ENCODE data around the gene BLNK. TPM values are rescaled to one million over a fixed set of nuclear protein-coding genes. Genes with fewer than 3 reads are reported as not detected.
A peak's percentile ranks its signal among the peaks of the same experiment; 100 is the strongest.

Gene BLNK
- total and polyA plus RNA-seq, 7 experiments from 2014 or later: 0.17 to 6.5 (median 0.55) TPM; not detected in 1

DNA sequence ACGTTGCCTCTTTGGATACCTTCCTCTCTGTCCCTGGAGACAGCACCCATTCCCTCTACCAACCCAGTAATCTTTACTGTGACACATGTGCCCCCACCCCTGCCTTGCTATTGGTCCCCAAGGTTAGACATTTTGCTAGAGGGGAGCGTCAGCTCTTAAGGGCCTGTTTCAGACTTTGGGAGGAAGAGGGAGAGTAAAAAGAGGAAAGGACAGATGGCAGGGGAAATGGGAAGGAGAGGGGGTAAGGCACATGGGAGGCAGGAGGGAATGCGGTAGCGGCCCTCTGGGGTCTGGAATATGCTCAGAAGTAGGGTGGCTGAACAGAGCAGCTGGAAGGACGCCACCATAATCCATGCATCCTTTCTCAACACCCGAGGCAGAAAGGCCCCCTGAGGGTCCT lies 12.2 kb downstream of the BLNK start:
- Histone ChIP-seq H3K9me3 (ENCODE audit: control insufficient read depth in 2 of 3, low read length in 3 of 3) (no peaks in the 10 kb centered on the region), H3K36me3 (ENCODE audit: control insufficient read depth in 2 of 3, insufficient read depth in 3 of 3, low read length in 3 of 3) (no peaks in the 10 kb centered on the region), H3K4me1 (ENCODE audit: control insufficient read depth in 2 of 2, insufficient read depth in 2 of 2, low read length in 2 of 2) (no peaks in the 10 kb centered on the region), H3K27me3 (ENCODE audit: control insufficient read depth in 2 of 2, insufficient read depth in 2 of 2, low read length in 2 of 2) (no peaks in the 10 kb centered on the region), H3K27ac (ENCODE audit: low read depth, low read length) (no peak overlapping the region), H3K4me3 (ENCODE audit: low read length) (no peak overlapping the region)
- Mint-ChIP-seq H3K9me3 (no peaks in the 10 kb centered on the region), H3K4me1 (peaks cover 0 to 4% (median 0%) of the 10 kb centered on the region in 7 donors), H3K27me3 (peaks cover 0 to 2% (median 0%) of the 10 kb centered on the region in 5 donors), H3K27ac (no peak overlapping the region), H3K4me3 (no peak overlapping the region), H3K36me3 (no peaks in the 10 kb centered on the region)
- intact Hi-C loops (cut with micrococcal nuclease): no loop called here
- ChIA-PET POLR2A (no interaction called here), CTCF (no interaction called here)
- no peak for ATAC-seq
- DNase-seq: no peak

DNA sequence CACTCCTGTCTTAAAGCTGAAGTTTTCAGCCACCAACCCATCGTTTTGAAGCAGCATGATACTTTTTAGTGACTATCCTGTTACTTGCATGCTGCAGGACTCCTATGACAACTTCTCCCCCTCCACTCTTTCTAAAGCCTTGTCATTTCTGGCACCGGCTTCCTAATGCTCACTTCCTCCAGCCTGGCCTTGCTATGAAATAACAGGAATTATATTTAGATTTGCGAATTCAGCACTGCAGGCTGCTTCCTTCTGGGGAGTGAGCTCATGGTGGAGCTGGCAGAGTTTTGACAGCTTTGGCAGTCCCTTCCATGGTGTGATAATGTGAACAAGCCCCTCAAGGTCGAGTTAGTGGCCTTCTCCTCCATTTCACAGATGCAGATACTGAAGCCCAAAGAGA lies 13.4 kb downstream of the BLNK start:
- Mint-ChIP-seq H3K4me1 (peaks cover 0 to 4% (median 0%) of the 10 kb centered on the region in 7 donors), H3K4me3 (no peak overlapping the region), H3K27me3 (peaks cover 0 to 2% (median 0%) of the 10 kb centered on the region in 5 donors), H3K9me3 (no peaks in the 10 kb centered on the region), H3K27ac (peak overlapping the region in 1 of 9 donors; percentile 37), H3K36me3 (no peaks in the 10 kb centered on the region)
- CTCF ChIA-PET: interaction anchor here (0.7 kb wide), 1 partner anchor 45 kb away, joined by 3 read pairs; no protein-coding TSS in a partner anchor
- Histone ChIP-seq H3K36me3 (ENCODE audit: control insufficient read depth in 2 of 3, insufficient read depth in 3 of 3, low read length in 3 of 3) (no peaks in the 10 kb centered on the region), H3K4me1 (ENCODE audit: control insufficient read depth in 2 of 2, insufficient read depth in 2 of 2, low read length in 2 of 2) (no peaks in the 10 kb centered on the region), H3K27ac (ENCODE audit: low read depth, low read length) (no peak overlapping the region), H3K9me3 (ENCODE audit: control insufficient read depth in 2 of 3, low read length in 3 of 3) (no peaks in the 10 kb centered on the region), H3K27me3 (ENCODE audit: control insufficient read depth in 2 of 2, insufficient read depth in 2 of 2, low read length in 2 of 2) (no peaks in the 10 kb centered on the region), H3K4me3 (ENCODE audit: low read length) (no peak overlapping the region)
- ATAC-seq (peak; percentile 24), DNase-seq (no peak)
- intact Hi-C loops (cut with micrococcal nuclease): no loop called here
- POLR2A ChIA-PET: no interaction called here

DNA sequence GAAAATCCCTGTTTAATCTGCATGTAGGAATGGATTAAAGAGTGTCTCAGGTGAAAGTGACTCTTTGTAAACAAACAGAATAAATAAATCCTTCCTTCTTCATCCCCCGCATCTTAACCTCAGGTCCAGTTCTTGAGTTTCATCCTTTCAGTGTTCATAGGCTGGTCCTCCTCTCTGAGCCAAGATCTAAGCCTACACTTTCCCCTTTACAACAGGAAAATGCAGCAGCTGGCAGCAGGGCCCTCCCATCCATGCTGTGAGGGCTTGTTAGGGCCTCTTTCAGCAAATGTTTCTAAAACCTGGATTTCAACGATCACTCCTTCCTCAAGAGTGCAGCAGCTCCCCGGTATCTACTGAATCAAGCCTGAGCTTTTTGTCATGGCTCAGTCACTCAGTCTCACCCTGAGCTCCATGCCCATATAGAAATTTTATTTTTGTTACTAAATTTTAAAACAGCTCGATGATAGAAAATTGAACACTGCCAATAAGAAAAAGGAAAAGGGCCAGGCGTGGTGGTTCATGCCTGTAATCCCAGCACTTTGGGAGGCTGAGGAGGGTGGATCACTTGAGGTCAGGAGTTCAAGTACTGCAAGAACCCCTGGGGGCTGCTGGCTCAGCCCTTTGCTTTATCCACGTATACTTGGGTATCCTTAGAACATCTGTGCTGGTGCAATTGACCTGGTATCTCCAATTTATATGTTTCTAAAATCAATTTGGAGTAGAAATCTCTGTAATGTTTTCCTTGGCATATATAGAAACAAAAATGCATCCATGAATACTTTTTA lies 15.6 kb downstream of the BLNK start:
- Histone ChIP-seq H3K4me3 (ENCODE audit: low read length) (no peak overlapping the region), H3K4me1 (ENCODE audit: control insufficient read depth in 2 of 2, insufficient read depth in 2 of 2, low read length in 2 of 2) (no peaks in the 10 kb centered on the region), H3K36me3 (ENCODE audit: control insufficient read depth in 2 of 3, insufficient read depth in 3 of 3, low read length in 3 of 3) (no peaks in the 10 kb centered on the region), H3K27ac (ENCODE audit: low read depth, low read length) (no peak overlapping the region), H3K9me3 (ENCODE audit: control insufficient read depth in 2 of 3, low read length in 3 of 3) (no peaks in the 10 kb centered on the region), H3K27me3 (ENCODE audit: control insufficient read depth in 2 of 2, insufficient read depth in 2 of 2, low read length in 2 of 2) (no peaks in the 10 kb centered on the region)
- CTCF ChIA-PET: no interaction called here
- Mint-ChIP-seq H3K27ac (peak overlapping the region in 1 of 9 donors; percentile 13), H3K36me3 (no peaks in the 10 kb centered on the region), H3K9me3 (no peaks in the 10 kb centered on the region), H3K27me3 (peaks cover 0 to 2% (median 0%) of the 10 kb centered on the region in 5 donors), H3K4me3 (no peak overlapping the region), H3K4me1 (peaks cover 0 to 4% (median 0%) of the 10 kb centered on the region in 7 donors)
- intact Hi-C loops (cut with micrococcal nuclease): no loop called here
- no peak for DNase-seq
- ATAC-seq: no peak
- POLR2A ChIA-PET: no interaction called here

DNA sequence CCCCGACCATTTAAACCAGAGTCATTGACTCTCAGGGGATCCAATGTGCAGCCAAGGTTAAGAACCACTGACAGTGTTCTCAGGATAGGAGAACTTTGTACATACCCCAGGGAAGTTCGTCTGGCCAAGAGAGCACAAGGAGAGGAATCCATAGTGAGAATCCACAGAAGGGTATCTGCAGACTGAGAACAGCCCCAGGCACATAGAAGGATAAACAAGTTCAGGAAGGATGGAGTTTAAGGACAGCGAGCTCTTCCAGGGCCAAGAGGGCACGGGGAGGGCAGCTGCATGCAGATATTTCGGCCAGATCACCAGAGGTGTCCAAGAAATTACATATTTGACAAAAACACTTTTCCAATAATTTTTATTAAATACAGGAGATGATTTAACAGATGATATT lies 16.4 kb downstream of the BLNK start:
- H3K4me3 ChIP-seq (ENCODE audit: low read length): no peak overlapping the region
- H3K27me3 ChIP-seq (ENCODE audit: control insufficient read depth in 2 of 2, insufficient read depth in 2 of 2, low read length in 2 of 2): no peaks in the 10 kb centered on the region
- H3K27ac Mint-ChIP-seq: no peak overlapping the region
- no peaks in the 10 kb centered on the region for H3K36me3 ChIP-seq (ENCODE audit: control insufficient read depth in 2 of 3, insufficient read depth in 3 of 3, low read length in 3 of 3)
- ATAC-seq: no peak
- CTCF ChIA-PET: no interaction called here
- no peak overlapping the region for H3K27ac ChIP-seq (ENCODE audit: low read depth, low read length)
- H3K27me3 Mint-ChIP-seq: peaks cover 0 to 2% (median 0%) of the 10 kb centered on the region in 5 donors
- peaks cover 0 to 4% (median 0%) of the 10 kb centered on the region in 7 donors for H3K4me1 Mint-ChIP-seq
- POLR2A ChIA-PET: no interaction called here
- no peak overlapping the region for H3K4me3 Mint-ChIP-seq
- H3K9me3 ChIP-seq (ENCODE audit: control insufficient read depth in 2 of 3, low read length in 3 of 3): no peaks in the 10 kb centered on the region
- H3K36me3 Mint-ChIP-seq: no peaks in the 10 kb centered on the region
- no peaks in the 10 kb centered on the region for H3K4me1 ChIP-seq (ENCODE audit: control insufficient read depth in 2 of 2, insufficient read depth in 2 of 2, low read length in 2 of 2)
- DNase-seq: no peak
- intact Hi-C loops (cut with micrococcal nuclease): no loop called here
- H3K9me3 Mint-ChIP-seq: no peaks in the 10 kb centered on the region

DNA sequence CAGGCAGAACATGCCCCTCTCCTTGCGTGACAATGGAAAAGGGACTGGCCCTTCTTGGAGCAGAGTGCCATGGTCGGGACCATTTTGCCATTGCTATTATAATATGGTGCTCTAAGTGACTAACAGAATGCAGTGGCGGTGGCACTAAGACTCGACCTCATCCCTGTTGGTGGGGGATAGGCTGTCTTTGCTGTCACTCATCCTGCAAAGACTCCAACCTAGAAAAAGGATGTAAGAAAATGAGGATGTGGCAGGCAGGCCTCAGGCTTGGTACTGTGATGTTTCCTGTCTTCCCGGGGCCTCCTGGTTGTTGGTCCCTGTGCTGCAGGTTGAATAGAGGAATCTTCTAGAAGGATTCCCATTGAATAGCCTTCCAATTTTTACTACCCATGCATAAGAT lies 18.6 kb downstream of the BLNK start:
- ATAC-seq (no peak), DNase-seq (no peak)
- no peak overlapping the region for H3K4me3 Mint-ChIP-seq
- H3K27ac ChIP-seq (ENCODE audit: low read depth, low read length): no peak overlapping the region
- H3K4me1 ChIP-seq (ENCODE audit: control insufficient read depth in 2 of 2, insufficient read depth in 2 of 2, low read length in 2 of 2): no peaks in the 10 kb centered on the region
- peaks cover 0 to 1% (median 0%) of the 10 kb centered on the region in 7 donors for H3K4me1 Mint-ChIP-seq
- H3K9me3 Mint-ChIP-seq: no peaks in the 10 kb centered on the region
- ChIA-PET CTCF (no interaction called here), POLR2A (no interaction called here)
- no peaks in the 10 kb centered on the region for H3K36me3 Mint-ChIP-seq
- H3K4me3 ChIP-seq (ENCODE audit: low read length): no peak overlapping the region
- intact Hi-C loops (cut with micrococcal nuclease): no loop called here
- H3K27me3 Mint-ChIP-seq: peaks cover 0 to 4% (median 0%) of the 10 kb centered on the region in 5 donors
- H3K27ac Mint-ChIP-seq: no peak overlapping the region
- H3K9me3 ChIP-seq (ENCODE audit: control insufficient read depth in 2 of 3, low read length in 3 of 3): no peaks in the 10 kb centered on the region
- H3K36me3 ChIP-seq (ENCODE audit: control insufficient read depth in 2 of 3, insufficient read depth in 3 of 3, low read length in 3 of 3): no peaks in the 10 kb centered on the region
- H3K27me3 ChIP-seq (ENCODE audit: control insufficient read depth in 2 of 2, insufficient read depth in 2 of 2, low read length in 2 of 2): no peaks in the 10 kb centered on the region

DNA sequence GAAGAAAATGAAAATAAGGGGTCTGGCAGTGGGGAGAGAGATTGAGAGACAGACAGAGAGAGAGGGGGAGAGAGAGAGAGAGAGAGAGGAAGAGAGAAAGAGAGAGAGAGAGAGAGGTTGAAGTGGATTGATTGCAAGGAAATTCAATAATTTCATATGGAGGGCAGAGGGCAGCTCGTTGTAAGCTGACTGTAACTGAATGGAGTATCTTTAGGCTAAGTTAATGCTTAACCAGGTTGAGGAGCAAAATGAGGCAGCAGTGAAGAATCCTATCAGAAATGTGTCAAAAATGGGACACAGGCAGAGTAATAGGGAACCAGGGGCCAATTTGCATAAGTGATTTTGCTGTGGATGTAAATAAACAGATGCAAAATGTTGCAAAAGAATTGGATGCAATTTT lies 21.0 kb downstream of the BLNK start:
- H3K4me1 Mint-ChIP-seq: no peaks in the 10 kb centered on the region
- Histone ChIP-seq H3K27me3 (ENCODE audit: control insufficient read depth in 2 of 2, insufficient read depth in 2 of 2, low read length in 2 of 2) (no peaks in the 10 kb centered on the region), H3K9me3 (ENCODE audit: control insufficient read depth in 2 of 3, low read length in 3 of 3) (no peaks in the 10 kb centered on the region), H3K27ac (ENCODE audit: low read depth, low read length) (no peak overlapping the region), H3K4me1 (ENCODE audit: control insufficient read depth in 2 of 2, insufficient read depth in 2 of 2, low read length in 2 of 2) (no peaks in the 10 kb centered on the region), H3K4me3 (ENCODE audit: low read length) (no peak overlapping the region), H3K36me3 (ENCODE audit: control insufficient read depth in 2 of 3, insufficient read depth in 3 of 3, low read length in 3 of 3) (no peaks in the 10 kb centered on the region)
- no peak overlapping the region for H3K4me3 Mint-ChIP-seq
- POLR2A ChIA-PET: no interaction called here
- DNase-seq (no peak), ATAC-seq (no peak)
- intact Hi-C loops (cut with micrococcal nuclease): no loop called here
- H3K36me3 Mint-ChIP-seq: no peaks in the 10 kb centered on the region
- no peaks in the 10 kb centered on the region for H3K9me3 Mint-ChIP-seq
- CTCF ChIA-PET: no interaction called here
- H3K27me3 Mint-ChIP-seq: peaks cover 0 to 4% (median 0%) of the 10 kb centered on the region in 5 donors
- H3K27ac Mint-ChIP-seq: no peak overlapping the region

DNA sequence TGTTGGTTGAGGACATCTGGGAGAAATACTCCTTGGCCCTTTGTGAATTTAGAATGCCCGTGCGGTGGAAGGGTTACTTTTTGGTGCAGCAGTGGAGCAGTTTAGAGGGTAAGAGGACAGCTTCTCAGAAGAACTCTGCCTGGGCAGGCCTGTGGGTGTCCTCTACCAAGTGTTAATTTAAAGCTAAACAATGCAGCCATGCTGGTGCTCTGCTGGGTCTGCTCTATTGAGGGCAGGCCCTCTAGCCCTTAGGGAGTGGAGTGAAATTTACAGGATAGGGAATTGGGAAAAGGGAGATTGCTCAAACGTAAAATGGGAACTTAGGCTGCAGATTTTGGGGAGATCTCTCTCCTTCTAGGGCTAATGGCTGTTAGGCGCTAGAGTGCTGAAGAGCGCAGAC lies 22.1 kb downstream of the BLNK start:
- no peaks in the 10 kb centered on the region for H3K36me3 ChIP-seq (ENCODE audit: control insufficient read depth in 2 of 3, insufficient read depth in 3 of 3, low read length in 3 of 3)
- H3K27ac ChIP-seq (ENCODE audit: low read depth, low read length): no peak overlapping the region
- Mint-ChIP-seq H3K9me3 (no peaks in the 10 kb centered on the region), H3K27ac (no peak overlapping the region), H3K27me3 (peaks cover 0 to 4% (median 0%) of the 10 kb centered on the region in 5 donors), H3K36me3 (no peaks in the 10 kb centered on the region), H3K4me1 (no peaks in the 10 kb centered on the region), H3K4me3 (no peak overlapping the region)
- no peaks in the 10 kb centered on the region for H3K9me3 ChIP-seq (ENCODE audit: control insufficient read depth in 2 of 3, low read length in 3 of 3)
- CTCF ChIA-PET: no interaction called here
- POLR2A ChIA-PET: interaction anchor here (0.6 kb wide), 1 partner anchor 1697 kb away, joined by 3 read pairs; no protein-coding TSS in a partner anchor
- no peak overlapping the region for H3K4me3 ChIP-seq (ENCODE audit: low read length)
- ATAC-seq (no peak), DNase-seq (no peak)
- no peaks in the 10 kb centered on the region for H3K27me3 ChIP-seq (ENCODE audit: control insufficient read depth in 2 of 2, insufficient read depth in 2 of 2, low read length in 2 of 2)
- no peaks in the 10 kb centered on the region for H3K4me1 ChIP-seq (ENCODE audit: control insufficient read depth in 2 of 2, insufficient read depth in 2 of 2, low read length in 2 of 2)
- intact Hi-C loops (cut with micrococcal nuclease): no loop called here
